Neuronal stem cell (in vitro differentiated cells): Measurements from ENCODE around the gene SLC17A2.

ENCODE experiments used
- DNase-seq: peaks from one replicate; pipeline ENCODE4 v3.0.0-alpha.2; 2013; ENCODE audit warnings: low spot score
- H2AFZ ChIP-seq: one replicate; pipeline ENCODE4 v1.6.1; 2013; ENCODE audit warnings: mild to moderate bottlenecking, low read length, inconsistent platforms
- H2AK5ac ChIP-seq: 2 replicates; pipeline ENCODE4 v1.6.1; 2013; ENCODE audit warnings: low read depth, mild to moderate bottlenecking, inconsistent platforms, low read length, moderate library complexity, mixed read lengths
- H2BK120ac ChIP-seq: 2 replicates; pipeline ENCODE4 v1.6.1; 2013; ENCODE audit warnings: low read depth, mild to moderate bottlenecking, inconsistent platforms, low read length, moderate library complexity, mixed read lengths
- H2BK12ac ChIP-seq: one replicate; pipeline ENCODE4 v1.6.1; 2013; ENCODE audit warnings: low read length, inconsistent platforms
- H2BK15ac ChIP-seq: 2 replicates; pipeline ENCODE4 v1.6.1; 2013; ENCODE audit warnings: mild to moderate bottlenecking, low read length, inconsistent platforms, mixed read lengths
- H2BK5ac ChIP-seq: one replicate; pipeline ENCODE4 v1.6.1; 2013; ENCODE audit warnings: inconsistent platforms, mild to moderate bottlenecking, low read length, moderate library complexity
- H3K14ac ChIP-seq: one replicate; pipeline ENCODE4 v1.6.1; 2013; ENCODE audit warnings: low read length, inconsistent platforms
- H3K18ac ChIP-seq: 2 replicates; pipeline ENCODE4 v1.6.1; 2013; ENCODE audit warnings: low read length, inconsistent platforms
- H3K23ac ChIP-seq: 2 replicates; pipeline ENCODE4 v1.6.1; 2013; ENCODE audit warnings: low read depth, mild to moderate bottlenecking, mixed read lengths, low read length, inconsistent platforms; ENCODE audit not compliant: poor library complexity
- H3K27ac ChIP-seq: replicated peaks from 3 replicates; pipeline ENCODE4 v1.5.1; 2013; ENCODE audit warnings: low read length, inconsistent platforms
- H3K27me3 ChIP-seq, 3 experiments: 2 replicates each; pipeline ENCODE4 v1.6.1; 2013; ENCODE audit warnings: low read length in 3 of 3, mild to moderate bottlenecking in 2 of 3, inconsistent platforms in 1 of 3, low read depth in 1 of 3, mixed read lengths in 1 of 3, moderate library complexity in 1 of 3; ENCODE audit not compliant: control insufficient read depth in 3 of 3, insufficient read depth in 3 of 3
- H3K36me3 ChIP-seq, 2 donors: replicated peaks in 1 of 2; 2 replicates each; pipeline ENCODE4 v1.6.1; 2013; ENCODE audit warnings: low read length in 2 of 2; ENCODE audit not compliant: control insufficient read depth in 2 of 2, insufficient read depth in 2 of 2
- H3K4ac ChIP-seq: 2 replicates; pipeline ENCODE4 v1.6.1; 2013; ENCODE audit warnings: inconsistent platforms, mild to moderate bottlenecking, low read length, moderate library complexity
- H3K4me1 ChIP-seq, 2 donors: 1 replicate in 1 of 2; 2 replicates in 1 of 2; pipeline ENCODE4 v1.6.1; 2013; ENCODE audit warnings: low read length in 2 of 2, low read depth in 1 of 2; ENCODE audit not compliant: control insufficient read depth in 2 of 2, insufficient read depth in 1 of 2
- H3K4me2 ChIP-seq: one replicate; pipeline ENCODE4 v1.6.1; 2013; ENCODE audit warnings: mild to moderate bottlenecking, low read length, inconsistent platforms; ENCODE audit not compliant: insufficient read depth, poor library complexity, severe bottlenecking
- H3K4me3 ChIP-seq, 2 donors: 2 replicates each; pipeline ENCODE4 v1.5.1; 2013; ENCODE audit warnings: low read length in 2 of 2, mild to moderate bottlenecking in 2 of 2, inconsistent platforms in 1 of 2, moderate library complexity in 1 of 2
- H3K79me1 ChIP-seq: one replicate; pipeline ENCODE4 v1.6.1; 2013; ENCODE audit warnings: low read depth, mild to moderate bottlenecking, inconsistent platforms, low read length, moderate library complexity
- H3K9ac ChIP-seq: one replicate; pipeline ENCODE4 v1.6.1; 2013; ENCODE audit warnings: mild to moderate bottlenecking, low read depth, low read length, inconsistent platforms; ENCODE audit not compliant: poor library complexity
- H3K9me3 ChIP-seq, 2 donors: replicated peaks in 1 of 2; 2 replicates each; pipeline versions ENCODE3 to v1.6.1; 2013; ENCODE audit warnings: low read length in 2 of 2, mild to moderate bottlenecking in 2 of 2, inconsistent platforms in 1 of 2, low read depth in 1 of 2, mixed read lengths in 1 of 2, moderate library complexity in 1 of 2; ENCODE audit not compliant: control insufficient read depth in 2 of 2, insufficient read depth in 1 of 2
- H4K8ac ChIP-seq: one replicate; pipeline ENCODE4 v1.6.1; 2013; ENCODE audit warnings: low read depth, mild to moderate bottlenecking, inconsistent platforms, low read length, moderate library complexity
- H4K91ac ChIP-seq: one replicate; pipeline ENCODE4 v1.6.1; 2013; ENCODE audit warnings: low read length, low read depth, mild to moderate bottlenecking, inconsistent platforms; ENCODE audit not compliant: poor library complexity
- whole genome bisulfite sequencing, 2 donors: extraction: QIAGEN DNeasy Blood & Tissue Kit; methylation state at CpG; one replicate each; pipeline ENCODE4 v1.1.7; 2013; ENCODE audit warnings: missing lambda C conversion rate in 2 of 2, mixed read lengths in 1 of 2; ENCODE audit not compliant: insufficient read length in 2 of 2, insufficient replicate concordance in 1 of 2; ENCODE audit errors: extremely low coverage in 2 of 2; 5-methylcytosine and 5-hydroxymethylcytosine counted together

The SLC17A2 gene

DNA sequence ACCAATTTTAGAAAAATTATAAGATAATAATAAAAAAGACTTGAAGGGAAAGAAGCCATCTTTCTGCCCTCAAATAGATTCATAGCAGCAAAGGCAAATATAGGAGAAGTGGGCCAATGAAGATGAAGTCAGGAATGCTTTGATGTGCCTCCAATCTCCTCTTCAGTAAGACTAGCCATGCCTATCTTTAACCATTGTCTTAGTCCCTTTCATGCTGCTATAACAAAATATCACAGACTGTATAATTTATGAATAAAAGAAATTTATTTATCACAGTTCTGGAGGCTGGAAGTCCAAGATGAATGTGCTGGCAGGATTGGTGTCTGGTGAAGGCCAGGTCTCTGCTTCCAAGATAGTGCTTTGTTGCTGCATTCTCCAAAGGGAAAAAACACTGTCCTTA is 37.6 kb downstream of the SLC17A2 start:
- Histone ChIP-seq H3K4me3 (no peak overlapping the region), H2BK12ac (no peak overlapping the region), H3K27ac (no peak overlapping the region), H3K23ac (no peak overlapping the region), H2AFZ (no peak overlapping the region), H4K91ac (no peak overlapping the region), H3K18ac (no peak overlapping the region), H3K4ac (no peak overlapping the region), H3K14ac (no peak overlapping the region), H3K79me1 (no peaks in the 10 kb centered on the region), H4K8ac (no peak overlapping the region), H2AK5ac (no peak overlapping the region), H3K27me3 (no peaks in the 10 kb centered on the region), H3K9ac (no peak overlapping the region), H2BK15ac (no peak overlapping the region), H3K36me3 (no peaks in the 10 kb centered on the region), H2BK120ac (no peak overlapping the region), H3K4me2 (no peak overlapping the region), H3K4me1 (no peaks in the 10 kb centered on the region), H2BK5ac (no peak overlapping the region), H3K9me3 (no peaks in the 10 kb centered on the region)
- no peak for DNase-seq

DNA sequence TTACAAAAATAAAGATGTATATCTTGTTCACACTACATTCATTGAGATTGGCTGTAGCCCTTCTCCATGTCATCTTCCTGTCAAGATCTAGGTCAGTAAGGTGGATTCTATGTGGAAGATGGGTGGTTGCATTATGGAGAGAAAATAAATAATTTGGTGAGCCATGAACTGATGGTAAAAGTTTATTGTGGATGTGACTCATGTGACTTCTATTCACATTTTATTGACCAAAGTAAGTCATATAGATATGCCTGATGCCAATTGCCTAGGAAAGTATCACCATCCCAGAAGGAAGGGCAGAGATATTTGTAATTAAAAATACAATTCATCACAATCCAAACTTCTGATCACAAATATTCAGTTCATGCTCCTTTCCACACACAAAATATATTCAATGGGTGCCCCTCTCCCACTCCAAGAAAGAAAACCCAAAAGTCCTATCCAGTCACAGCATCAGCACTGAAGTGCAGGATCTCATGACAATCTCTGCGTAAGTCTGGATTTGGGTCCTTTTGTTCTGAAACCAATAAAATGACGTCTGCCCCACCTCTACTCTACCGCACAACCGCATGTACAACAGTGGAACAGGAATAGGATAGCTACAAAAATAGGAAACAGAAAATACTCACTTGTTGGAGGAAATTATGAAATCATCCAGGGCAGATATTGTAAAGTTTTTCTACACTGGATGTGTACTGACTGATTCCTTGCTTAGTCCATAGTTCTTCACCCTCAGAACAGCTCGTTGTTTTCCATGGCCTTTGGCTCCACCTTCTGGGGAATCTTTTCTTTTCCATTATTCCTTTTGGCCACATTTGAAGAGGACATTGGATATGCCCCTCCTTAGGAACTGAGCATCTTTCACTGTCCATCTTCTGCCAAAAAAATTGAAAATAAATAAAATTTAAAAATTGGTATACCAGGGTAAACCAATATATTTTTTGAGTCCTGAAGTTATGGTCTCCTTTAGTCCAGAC is 40.3 kb downstream of the SLC17A2 start:
- Histone ChIP-seq H3K14ac (no peak overlapping the region), H2BK120ac (no peak overlapping the region), H4K91ac (no peak overlapping the region), H3K36me3 (no peaks in the 10 kb centered on the region), H2AK5ac (no peak overlapping the region), H3K23ac (no peak overlapping the region), H3K79me1 (no peaks in the 10 kb centered on the region), H3K4me3 (no peak overlapping the region), H3K9me3 (no peaks in the 10 kb centered on the region), H2BK15ac (no peak overlapping the region), H2AFZ (no peak overlapping the region), H3K4ac (no peak overlapping the region), H3K9ac (no peak overlapping the region), H3K4me1 (no peaks in the 10 kb centered on the region), H3K27ac (no peak overlapping the region), H2BK5ac (no peak overlapping the region), H4K8ac (no peak overlapping the region), H2BK12ac (no peak overlapping the region), H3K18ac (no peak overlapping the region), H3K27me3 (no peaks in the 10 kb centered on the region), H3K4me2 (no peak overlapping the region)
- DNase-seq = peak; percentile 48
- no CpG with 5 or more reads among the region's 5 CpGs for WGBS, 2 donors

DNA sequence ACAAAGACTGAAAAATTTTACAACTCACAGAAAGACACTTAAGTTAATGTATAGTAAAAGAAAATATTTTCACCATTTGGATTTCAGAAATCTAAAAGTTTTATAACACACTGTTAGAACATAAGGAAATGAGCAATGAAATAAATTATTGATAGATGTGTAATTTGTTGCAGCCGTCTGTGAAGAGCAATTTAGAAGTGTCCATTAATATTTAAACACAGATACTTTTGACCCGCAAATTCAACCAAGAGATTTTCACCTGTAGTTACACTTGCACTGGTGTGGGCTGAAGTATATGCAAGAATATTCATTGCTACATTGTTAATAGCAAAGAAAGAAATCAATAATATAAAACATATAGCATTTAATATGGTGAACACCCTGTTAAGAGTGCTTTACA is 41.9 kb downstream of the SLC17A2 start:
- H4K91ac ChIP-seq = no peak overlapping the region
- no peak overlapping the region for H2BK120ac ChIP-seq
- H2BK12ac ChIP-seq = no peak overlapping the region
- H3K9ac ChIP-seq = no peak overlapping the region
- no CpG with 5 or more reads among the region's 2 CpGs for WGBS, 2 donors
- H2BK15ac ChIP-seq = no peak overlapping the region
- H2AFZ ChIP-seq = no peak overlapping the region
- H3K4me2 ChIP-seq = no peak overlapping the region
- H3K4me3 ChIP-seq = no peak overlapping the region
- H3K23ac ChIP-seq = no peak overlapping the region
- H3K79me1 ChIP-seq = no peaks in the 10 kb centered on the region
- no peaks in the 10 kb centered on the region for H3K36me3 ChIP-seq
- no peaks in the 10 kb centered on the region for H3K27me3 ChIP-seq
- H3K18ac ChIP-seq = no peak overlapping the region
- no peak overlapping the region for H3K14ac ChIP-seq
- H2AK5ac ChIP-seq = no peak overlapping the region
- H3K4ac ChIP-seq = no peak overlapping the region
- no peaks in the 10 kb centered on the region for H3K4me1 ChIP-seq
- no peak overlapping the region for H2BK5ac ChIP-seq
- H3K27ac ChIP-seq = no peak overlapping the region
- DNase-seq = no peak
- no peak overlapping the region for H4K8ac ChIP-seq
- no peaks in the 10 kb centered on the region for H3K9me3 ChIP-seq

DNA sequence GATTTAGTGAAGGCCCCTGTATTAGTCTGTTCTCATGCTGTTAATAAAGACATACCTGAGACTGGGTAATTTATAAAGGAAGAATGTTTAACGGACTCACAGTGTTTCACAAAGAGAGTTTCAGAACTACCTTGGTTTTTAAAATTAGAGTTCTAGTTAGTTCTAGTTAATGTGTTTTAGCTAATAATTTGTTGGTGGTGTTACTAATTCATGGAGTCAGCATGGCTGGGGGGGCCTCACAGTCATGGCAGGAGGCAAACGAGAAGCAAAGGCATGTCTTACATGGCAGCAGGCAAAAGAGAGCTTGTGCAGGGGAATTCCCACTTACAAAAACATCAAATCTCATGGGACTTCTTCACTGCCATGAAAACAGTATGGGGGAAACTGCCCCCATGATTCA is 44.4 kb downstream of the SLC17A2 start:
- no peak overlapping the region for H2BK120ac ChIP-seq
- no peaks in the 10 kb centered on the region for H3K27me3 ChIP-seq
- H3K4me3 ChIP-seq = no peak overlapping the region
- no peak overlapping the region for H4K91ac ChIP-seq
- no peak overlapping the region for H3K14ac ChIP-seq
- H3K23ac ChIP-seq = no peak overlapping the region
- no peaks in the 10 kb centered on the region for H3K9me3 ChIP-seq
- H2BK12ac ChIP-seq = no peak overlapping the region
- no peaks in the 10 kb centered on the region for H3K4me1 ChIP-seq
- no peak overlapping the region for H3K4me2 ChIP-seq
- no peak overlapping the region for H2BK15ac ChIP-seq
- H3K18ac ChIP-seq = no peak overlapping the region
- no peak overlapping the region for H2AK5ac ChIP-seq
- no peak overlapping the region for H2BK5ac ChIP-seq
- DNase-seq = no peak
- H3K27ac ChIP-seq = no peak overlapping the region
- no peak overlapping the region for H2AFZ ChIP-seq
- H3K36me3 ChIP-seq = no peaks in the 10 kb centered on the region
- WGBS, 2 donors = no CpG with 5 or more reads among the region's 2 CpGs
- H3K79me1 ChIP-seq = no peaks in the 10 kb centered on the region
- no peak overlapping the region for H3K4ac ChIP-seq
- no peak overlapping the region for H4K8ac ChIP-seq
- H3K9ac ChIP-seq = no peak overlapping the region
